NCI-H128 (cell line): ENCODE results near the gene SIRT6.
A peak's percentile ranks its signal among the peaks of the same experiment; 100 is the strongest.
"Not testable (repeated sequence)": the region's sequence is repeated elsewhere in the genome, so short reads cannot be mapped to it uniquely, and the experiment has no call there.

Experiments used
- DNase-seq: peaks from one replicate; lab custom pipeline; 2025; ENCODE audit not compliant: unreplicated experiment; lab: John Stamatoyannopoulos, UW

Gene SIRT6

GRCh38 chr19:4175669-4175931 is 6.8 kb downstream of the SIRT6 start:
- no peak for DNase-seq

- DNase-seq, result no peak
These were observed 7.3 kb downstream of the SIRT6 start for GRCh38 chr19:4174895-4175668.

GRCh38 chr19:4174213-4174894 is 8.0 kb downstream of the SIRT6 start:
- no peak for DNase-seq

- DNase-seq, result no peak
These were observed 8.7 kb downstream of the SIRT6 start for GRCh38 chr19:4173479-4174212.

- DNase-seq, result no peak
These were observed 9.4 kb downstream of the SIRT6 start for GRCh38 chr19:4172861-4173473.

GRCh38 chr19:4171676-4172075 is 10.7 kb downstream of the SIRT6 start:
- no peak for DNase-seq

- DNase-seq, result no peak
These were observed 18.1 kb downstream of the SIRT6 start for GRCh38 chr19:4164262-4164661.

GRCh38 chr19:4161415-4162077 is 20.8 kb downstream of the SIRT6 start:
- DNase-seq, result no peak

- DNase-seq, result not testable (repeated sequence)
These were observed 24.4 kb downstream of the SIRT6 start for GRCh38 chr19:4157971-4158370.

- no peak for DNase-seq
These were observed 25.2 kb downstream of the SIRT6 start for GRCh38 chr19:4157164-4157563.

GRCh38 chr19:4154571-4155312 is 27.6 kb downstream of the SIRT6 start:
- DNase-seq, result no peak

- no peak for DNase-seq
These were observed 29.9 kb downstream of the SIRT6 start for GRCh38 chr19:4152241-4152998.

- DNase-seq, result no peak
These were observed 30.7 kb downstream of the SIRT6 start for GRCh38 chr19:4151623-4152022.

- no peak for DNase-seq
These were observed 32.7 kb downstream of the SIRT6 start for GRCh38 chr19:4149518-4150288.

GRCh38 chr19:4144666-4145249 is 37.6 kb downstream of the SIRT6 start:
- no peak for DNase-seq

GRCh38 chr19:4142916-4143315 is 39.4 kb downstream of the SIRT6 start:
- DNase-seq, result not testable (repeated sequence)

- peak; percentile 4 for DNase-seq
These were observed 42.1 kb downstream of the SIRT6 start for GRCh38 chr19:4140237-4140711.

GRCh38 chr19:4139614-4140236 is 42.6 kb downstream of the SIRT6 start:
- DNase-seq, result peak; percentile 11
